CD4-positive, alpha-beta T cell treated with Interleukin-10 for 1 hour (primary cell): ENCODE results near the gene OLR1.

Source experiments
- DNase-seq: peaks from one replicate; pipeline ENCODE4 v3.0.0-alpha.2; 2020

Gene OLR1

DNA sequence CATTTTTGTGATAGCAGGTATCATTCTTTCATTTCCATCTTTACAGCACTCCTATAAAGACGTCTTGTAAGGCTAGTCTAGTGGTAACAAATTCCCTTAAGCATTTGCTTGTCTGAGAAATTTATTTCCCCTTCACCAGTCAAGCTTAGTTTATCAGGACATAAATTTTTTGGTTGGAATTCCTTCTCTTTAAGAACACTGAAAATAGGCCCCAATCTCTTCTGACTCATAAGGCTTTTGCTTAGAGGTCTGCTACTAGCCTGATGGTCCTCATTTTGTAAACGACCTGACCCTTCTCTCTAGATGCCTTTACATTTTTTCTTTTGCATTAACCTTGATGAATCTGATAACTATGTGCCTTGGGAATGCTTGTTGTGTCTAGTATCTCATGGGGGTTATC lies 20.3 kb downstream of the OLR1 start:
- no peak for DNase-seq

DNA sequence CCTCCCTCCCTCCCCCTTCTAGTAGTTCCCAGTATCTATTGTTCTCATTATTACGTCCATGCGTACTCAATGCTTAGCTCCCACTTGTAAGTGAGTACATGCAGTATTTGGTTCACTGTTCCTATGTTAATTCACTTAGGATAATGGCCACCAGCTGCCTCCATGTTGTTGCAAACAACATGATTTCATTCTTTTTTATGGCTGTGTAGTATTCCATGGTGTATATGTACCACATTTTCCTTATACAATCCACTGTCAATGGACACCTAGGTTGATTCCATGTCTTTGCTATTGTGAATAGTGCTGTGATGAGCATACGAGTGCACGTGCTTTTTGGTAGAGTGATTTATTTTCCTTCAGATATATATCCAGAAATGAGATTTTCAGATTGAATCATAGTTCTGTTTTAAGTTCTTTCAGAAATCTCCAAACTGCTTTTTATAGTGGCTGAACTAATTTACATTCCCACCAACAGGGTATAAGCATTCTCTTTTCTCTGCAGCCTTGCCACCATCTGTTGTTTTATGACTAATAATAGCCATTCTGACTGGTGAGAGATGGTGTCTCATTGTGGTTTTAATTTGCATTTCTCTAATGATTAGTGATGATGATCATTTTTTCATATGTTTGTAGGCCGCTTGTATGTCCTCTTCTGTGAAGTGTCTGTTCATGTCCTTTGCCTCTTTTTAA lies 24.1 kb downstream of the OLR1 start:
- DNase-seq = no peak

DNA sequence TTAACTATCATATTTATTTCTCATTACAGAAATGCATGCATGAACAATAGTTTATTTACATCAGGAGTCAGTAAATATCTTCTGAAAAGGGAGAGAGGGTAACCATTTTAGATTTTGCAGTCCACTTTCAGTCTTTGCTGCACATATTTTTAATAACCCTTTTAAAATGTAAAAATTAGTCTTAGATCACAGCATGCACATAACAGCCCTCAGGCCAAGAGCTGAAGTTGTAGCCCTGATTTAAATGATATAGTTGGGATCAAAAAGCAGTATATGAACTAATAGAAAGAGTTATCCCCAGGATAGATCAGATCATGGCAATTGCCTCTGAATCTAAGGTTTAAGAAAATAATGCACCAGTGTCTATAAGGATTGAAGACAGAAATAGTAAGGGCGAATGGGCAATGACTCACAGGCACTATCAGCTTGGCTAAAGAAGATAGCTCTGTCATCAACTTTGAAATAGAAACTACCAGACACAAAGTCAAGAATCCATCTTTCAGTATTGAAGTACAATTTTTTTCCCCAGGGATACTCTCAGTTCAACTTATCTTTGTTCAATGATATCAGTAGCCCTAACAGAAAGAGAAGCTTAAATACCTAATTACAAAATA lies 28.8 kb downstream of the OLR1 start:
- no peak for DNase-seq

DNA sequence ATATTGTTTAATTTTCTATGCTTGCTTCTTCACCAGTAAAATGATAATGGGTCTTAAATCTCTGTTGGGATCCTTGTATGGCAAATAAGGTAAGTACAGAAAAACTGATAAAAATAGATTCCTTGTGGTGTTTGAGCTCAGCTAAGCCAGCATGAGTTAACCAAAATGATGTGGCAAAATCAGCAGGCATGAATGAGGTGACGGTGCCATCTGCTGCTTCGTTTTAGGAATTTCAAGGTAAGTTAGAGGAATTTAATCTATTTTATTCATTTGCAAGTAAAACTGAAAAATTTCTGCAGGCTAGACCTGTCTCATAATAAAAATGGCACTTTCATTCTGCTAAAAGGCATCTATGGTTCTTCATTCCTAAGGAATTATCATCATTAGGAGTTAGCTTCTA lies 31.9 kb downstream of the OLR1 start:
- DNase-seq = peak; percentile 60

DNA sequence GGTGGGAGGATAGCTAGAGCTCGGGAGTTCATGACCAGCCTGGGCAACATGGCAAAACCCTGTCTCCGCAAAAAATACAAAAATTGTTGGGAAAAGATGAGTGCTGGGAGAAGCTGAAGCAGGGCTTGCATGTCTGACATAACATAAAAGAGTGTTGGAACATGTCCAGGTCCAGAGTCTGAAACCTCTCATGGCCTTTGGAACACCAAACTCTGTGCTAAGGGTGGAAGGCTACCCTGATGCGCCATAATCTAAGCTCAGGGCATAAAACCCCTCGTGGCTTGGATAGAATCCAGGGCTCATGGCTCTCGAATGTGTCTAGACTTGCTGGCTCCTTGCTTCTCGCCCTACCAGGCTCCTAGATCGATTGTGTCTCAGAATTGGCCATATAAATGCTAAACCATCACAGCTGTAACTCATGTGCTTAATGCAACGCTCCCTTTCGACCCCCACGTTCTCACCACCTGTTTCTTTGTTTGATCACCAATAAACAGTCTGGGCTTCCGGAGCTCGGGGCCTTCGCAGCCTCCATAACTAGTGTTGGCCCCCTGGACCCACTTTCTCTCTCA lies 35.2 kb downstream of the OLR1 start:
- DNase-seq = no peak

DNA sequence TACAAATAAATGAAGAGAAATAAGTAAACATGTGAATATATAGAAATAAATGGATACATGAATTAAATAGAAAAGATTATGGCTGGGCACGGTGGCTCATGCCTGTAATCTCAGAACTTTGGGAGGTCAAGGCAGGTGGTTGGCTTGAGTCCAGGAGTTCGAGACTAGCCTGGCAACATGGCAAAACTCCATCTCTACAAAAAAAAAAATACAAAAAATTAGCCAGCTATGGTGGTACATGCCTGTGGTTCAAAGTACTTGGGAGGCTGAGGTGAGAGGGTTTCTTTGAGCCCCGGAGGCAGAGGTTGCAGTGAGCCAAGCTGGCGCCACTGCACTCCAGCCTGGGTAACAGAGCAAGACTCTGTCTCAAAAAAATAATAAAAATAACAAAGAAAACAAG lies 36.8 kb downstream of the OLR1 start:
- DNase-seq = no peak

DNA sequence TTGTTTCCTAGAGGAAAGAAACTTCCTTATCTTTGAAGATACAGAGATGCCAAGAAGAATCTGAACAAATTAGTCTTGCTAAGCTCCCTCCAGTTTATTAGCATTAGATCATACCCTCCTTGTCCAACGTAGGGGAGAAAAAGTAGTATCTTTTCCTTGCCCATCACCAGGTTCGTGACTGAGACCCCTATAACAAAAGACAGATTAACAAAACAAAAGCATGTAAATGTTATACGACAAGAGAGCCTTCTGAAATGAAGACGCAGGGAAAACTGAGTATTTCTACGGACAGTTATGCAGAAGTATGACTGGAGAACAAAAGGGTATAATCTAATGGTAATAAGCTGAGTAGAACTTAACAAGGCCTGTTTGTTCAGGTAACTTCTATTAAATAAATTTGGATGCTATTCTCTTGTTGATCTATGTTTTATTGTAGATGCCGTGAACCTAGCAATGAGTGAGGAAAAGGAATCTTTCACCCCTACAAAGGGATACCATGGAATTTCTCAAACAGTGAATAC lies 39.0 kb downstream of the OLR1 start:
- DNase-seq = no peak

DNA sequence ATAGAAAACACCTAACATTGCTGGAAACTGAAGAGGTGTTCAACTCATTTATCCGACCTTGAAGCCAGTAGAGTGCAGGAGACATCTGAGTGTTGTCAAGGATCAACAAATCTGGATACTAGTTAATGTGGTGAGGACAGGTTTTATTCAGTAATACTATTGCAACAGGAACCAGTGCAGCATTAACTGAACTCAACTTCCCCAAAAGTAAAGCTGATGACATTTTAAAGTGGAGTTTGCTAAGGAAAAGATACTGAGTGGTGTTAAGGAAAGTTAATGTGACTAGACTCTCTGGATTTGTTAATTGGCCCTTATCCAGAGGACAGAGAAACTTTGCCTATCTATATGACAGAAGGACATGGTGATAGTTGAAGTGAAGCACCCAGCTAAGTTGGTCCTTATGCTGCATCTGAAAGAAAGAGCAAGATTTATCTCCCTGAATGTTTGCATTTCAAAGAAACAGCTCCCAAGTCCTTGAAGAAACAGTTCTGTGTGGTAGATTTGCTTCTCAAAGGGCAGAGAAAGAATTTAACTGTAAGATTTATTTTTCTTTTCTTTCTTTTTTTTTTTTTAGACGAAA lies 40.7 kb downstream of the OLR1 start:
- no peak for DNase-seq

DNA sequence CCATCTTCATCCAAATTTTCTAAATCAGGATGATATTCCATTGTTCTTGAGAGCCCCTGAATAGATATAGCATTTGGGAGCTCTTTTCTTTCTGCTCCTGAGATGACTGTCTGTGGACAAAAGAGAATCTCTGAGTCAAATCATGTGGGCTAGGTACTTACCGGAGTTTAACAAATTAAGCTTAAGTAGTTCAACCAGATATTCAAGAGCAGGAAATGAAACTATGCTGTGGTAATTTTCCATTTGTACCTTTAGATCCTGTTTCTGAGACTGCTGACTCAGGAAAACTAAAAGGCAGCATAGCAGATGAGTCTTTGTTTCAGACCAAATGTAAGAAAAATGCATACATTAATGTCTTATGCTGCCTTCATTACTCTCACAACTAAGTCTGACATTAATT lies 41.9 kb downstream of the OLR1 start, which contains the start of gene CLEC7A:
CLEC7A (minus strand) TSS at position 158 of the 400 bp plus-strand sequence; CDS start at position 41, 117 bp downstream.
- DNase-seq = peak; percentile 23

DNA sequence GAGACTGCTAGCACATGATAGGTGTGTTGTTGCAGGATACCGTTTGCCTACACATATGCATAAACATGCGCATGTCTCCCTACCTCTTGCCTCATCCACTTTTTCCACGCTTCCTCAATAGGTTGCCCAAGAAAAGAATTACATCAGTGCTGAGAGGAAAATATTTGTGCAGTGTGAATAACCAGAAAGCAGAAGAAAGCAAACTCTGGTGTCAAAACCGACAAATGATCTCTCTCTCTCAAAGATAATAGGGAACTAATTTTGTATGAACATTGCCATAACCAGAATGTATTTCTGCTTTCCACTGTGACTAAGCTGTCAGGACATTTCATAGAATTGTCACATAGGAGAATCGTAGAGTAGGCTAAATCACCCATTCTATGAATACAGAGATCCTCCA lies 43.2 kb downstream of the OLR1 start:
- peak; percentile 26 for DNase-seq

DNA sequence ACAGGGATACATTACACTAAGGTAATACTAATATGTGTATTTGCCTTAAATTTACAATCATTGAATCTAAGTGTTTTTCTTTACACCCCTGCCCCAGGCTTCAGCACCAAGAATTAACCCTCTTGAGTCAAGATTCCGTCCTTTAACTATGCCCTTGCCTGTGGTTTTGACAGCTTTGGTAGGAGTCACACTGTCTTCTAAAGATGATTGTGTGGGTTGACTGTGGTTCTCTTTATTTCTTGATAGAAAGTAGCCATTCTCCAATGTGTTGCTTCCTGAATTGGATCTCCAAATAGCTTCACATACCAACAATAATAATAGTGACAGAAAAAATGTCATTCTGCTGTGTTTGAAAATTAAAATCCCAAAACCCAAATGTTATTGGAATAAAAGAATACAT lies 45.5 kb downstream of the OLR1 start:
- no peak for DNase-seq

DNA sequence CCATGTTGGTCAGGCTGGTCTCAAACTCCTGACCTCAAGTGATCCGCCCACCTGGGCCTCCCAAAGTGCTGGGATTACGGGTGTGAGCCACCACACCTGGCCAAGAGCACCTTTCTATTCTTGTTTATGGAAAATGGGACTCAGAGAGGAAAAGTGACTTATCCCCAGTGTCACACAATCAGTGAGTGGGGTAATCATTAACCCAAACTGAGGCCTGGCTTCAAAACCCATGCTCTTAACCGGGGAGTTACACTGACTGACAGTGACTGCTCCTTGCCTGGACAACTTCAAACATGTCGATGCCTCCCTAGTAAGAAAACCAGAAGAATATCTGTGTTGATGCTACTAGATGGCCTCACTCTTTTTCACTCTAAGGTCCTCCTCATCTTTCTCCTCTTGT lies 49.2 kb downstream of the OLR1 start:
- DNase-seq = no peak

DNA sequence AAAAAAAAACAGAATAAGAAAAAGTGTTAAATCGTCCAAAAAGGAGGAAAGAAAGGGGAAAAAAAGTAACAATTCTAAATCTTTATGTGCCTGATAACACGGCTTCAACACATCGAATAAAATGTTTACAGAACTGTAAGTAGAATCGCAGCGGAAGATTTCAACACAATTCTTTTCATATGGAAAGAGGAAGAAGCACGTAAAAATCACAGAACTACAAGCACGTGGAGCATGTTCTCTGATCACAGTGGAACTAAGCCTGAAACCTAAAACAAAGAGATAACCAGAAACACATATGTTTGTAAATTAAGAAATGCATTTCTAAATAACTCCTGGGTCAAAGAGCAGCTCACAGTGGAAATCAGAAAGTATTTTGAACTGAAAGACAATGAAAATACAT lies 50.7 kb downstream of the OLR1 start:
- DNase-seq = no peak

DNA sequence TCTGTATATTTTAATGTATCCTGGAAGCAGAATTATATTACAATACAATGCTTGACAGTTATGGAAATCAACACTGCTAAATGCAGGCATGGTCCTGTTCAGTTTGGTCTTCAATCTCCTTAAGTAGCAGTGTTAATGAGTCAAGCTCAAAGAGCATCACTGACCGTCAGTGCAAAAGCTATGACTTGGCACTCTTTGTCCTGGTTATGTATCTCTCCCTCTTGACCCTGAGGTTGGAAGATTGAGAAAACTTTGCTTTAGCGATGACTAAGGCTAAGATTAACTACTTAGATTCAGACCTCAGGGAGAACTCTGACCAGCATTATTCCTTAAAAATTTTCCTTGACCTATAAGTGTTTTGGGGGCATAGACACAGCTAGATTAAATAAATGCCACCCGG lies 52.9 kb downstream of the OLR1 start:
- no peak for DNase-seq

DNA sequence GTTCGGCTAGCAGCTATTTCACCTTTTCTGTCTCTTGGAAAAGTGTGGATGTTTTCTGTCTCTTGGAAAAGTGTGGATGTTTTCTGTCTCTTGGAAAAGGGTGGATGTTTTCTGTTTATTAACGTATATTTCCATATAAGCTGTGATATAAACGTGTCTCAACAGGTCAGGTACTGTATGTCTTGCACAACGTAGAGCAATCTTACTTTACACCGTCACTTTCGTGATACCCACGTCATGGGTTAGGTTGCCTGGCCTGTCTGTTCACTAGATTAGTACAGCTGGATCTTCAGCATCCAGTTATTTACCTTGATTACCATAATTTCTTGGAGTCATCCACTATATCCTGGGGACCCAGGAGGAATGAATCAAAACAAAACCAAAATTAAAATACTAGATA lies 56.0 kb downstream of the OLR1 start:
- DNase-seq = no peak

DNA sequence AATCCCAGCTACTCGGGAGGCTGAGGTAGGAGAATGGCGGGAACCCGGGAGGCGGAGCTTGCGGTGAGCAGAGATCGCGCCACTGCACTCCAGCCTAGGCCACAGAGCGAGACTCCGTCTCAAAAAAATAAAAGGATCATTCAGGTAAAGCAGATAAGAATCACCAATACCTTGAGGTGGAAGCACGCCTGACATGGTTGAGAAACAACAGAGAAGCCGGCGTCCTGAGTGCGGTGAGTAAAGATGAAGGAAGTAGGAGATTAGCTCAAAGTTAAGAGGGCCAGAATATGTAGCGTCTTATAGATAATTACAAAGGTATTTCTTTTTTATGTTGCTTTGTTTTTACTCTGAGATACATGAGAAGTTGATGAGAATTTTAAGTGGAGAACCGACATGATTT lies 56.6 kb downstream of the OLR1 start:
- DNase-seq = no peak

DNA sequence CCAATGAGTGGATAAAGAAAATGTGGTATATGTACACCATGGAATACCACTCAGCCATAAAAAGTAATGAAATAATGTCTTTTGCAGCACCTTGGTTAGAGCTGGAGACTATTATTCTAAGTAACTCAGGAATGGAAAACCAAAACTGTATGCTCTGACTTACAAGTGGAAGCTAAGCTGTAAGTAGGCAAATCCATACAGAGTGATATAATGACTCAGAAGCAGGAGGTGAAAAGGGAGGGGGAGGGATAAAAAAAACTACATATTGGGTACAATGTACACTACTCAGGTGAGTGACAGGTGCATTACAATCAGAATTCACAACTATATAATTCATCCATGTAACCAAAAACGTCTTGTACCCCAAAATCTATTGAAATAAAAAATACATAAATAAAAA lies 58.0 kb downstream of the OLR1 start:
- DNase-seq = no peak

DNA sequence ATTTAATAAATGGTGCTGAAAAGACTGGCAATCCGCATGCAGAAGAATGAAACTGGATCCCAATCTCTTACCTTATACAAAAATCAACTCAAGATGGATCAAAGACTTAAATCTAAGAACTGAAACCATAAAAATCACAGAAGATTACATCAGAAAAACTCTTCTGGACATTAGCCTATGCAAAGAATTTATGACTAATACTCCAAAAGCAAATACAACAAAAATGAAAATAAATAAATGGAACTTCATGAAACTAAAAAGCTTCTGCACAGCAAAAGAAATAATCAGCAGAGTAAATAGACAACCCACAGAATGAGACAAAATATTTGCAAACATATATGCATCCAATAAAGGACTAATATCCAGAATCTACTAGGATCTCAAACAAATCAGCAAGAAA lies 58.9 kb downstream of the OLR1 start:
- no peak for DNase-seq

DNA sequence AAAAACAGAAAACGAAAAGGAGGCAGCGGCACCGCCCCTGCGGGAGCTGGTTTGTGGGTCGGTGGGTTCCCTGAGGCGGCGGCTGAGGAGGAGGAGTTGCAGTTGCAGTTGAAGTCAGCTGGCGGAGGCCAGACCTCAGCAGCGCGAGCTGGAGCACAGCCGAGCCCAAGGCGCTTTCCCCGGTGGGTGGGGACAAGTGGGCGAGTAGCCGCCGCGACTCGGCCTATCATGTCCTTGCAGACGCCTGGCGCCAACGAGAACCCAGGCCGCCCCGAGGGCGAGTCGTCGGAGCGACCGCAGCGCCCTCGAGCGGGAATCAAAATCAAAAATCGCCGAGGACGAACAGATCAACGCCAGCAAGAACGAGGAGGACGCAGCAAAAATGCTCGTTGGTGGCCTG lies 60.5 kb downstream of the OLR1 start:
- DNase-seq = no peak

DNA sequence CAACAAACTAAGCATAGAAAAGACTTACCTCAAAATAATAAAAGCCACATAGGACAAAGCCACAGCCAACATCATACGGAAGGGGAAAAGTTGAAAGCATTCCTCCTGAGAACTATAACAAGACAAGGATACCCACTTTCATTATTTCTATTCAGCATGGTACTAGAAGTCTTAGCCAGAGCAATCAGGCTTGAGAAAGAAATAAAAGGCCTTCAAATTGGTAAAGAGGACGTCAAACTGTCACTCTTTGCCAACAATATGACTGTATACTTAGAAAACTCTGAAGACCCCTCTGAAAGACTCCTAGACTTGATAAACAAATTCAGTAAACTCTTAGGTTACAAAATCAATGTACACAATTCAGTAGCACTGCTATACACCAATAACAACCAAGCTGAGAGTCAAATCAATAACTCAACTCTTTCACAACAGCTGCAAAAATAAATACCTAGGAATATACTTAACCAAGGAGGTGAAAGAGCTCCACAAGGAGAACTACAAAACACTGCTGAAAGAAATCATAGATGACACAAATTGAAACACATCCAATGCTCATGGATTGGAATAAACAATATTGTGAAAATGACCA lies 61.6 kb downstream of the OLR1 start:
- DNase-seq = no peak
